NB4 (cell line): ENCODE results near the gene IGSF6.

Experiments used
- MYC ChIP-seq: IDR thresholded peaks from 2 replicates; pipeline ENCODE4 v1.6.1; 2011; ENCODE audit warnings: low read depth, low read length
- POLR2A ChIP-seq: IDR thresholded peaks from 2 replicates; pipeline ENCODE4 v1.6.1; 2011; ENCODE audit warnings: mild to moderate bottlenecking; ENCODE audit not compliant: insufficient read length; ENCODE audit errors: extremely low read depth

DNA sequence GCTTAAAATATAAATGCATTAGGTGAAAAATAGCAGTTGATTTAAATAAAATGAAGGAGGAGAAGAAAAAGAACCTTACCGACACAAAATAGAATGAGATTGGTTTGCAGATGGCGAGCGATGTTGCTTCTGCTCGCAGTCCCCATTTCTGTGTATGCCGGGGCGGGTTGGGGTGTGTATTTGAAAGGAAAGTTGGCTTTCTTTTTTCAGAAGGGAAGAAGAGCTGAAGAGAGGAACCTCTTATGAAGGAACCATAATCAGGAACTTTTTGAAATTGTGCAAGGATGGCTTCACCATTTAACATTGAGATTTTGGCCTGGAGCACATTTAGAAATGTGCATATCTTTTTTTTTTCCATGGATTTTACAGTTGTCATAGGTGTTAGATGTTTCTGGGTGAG, at the start of gene IGSF6:
- TF ChIP-seq MYC: no peak
- TF ChIP-seq POLR2A: no peak
